Vagina (tissue), 2 donors: ENCODE measurements around the gene HES1. TPM values are rescaled to one million over a fixed set of nuclear protein-coding genes. Genes with fewer than 3 reads are reported as not detected.

ENCODE experiments used
- DNase-seq, 2 donors: peaks; one replicate each; pipeline ENCODE4 v3.0.0-alpha.2; 2017; ENCODE audit errors: extremely low spot score in 2 of 2
- H3K27ac ChIP-seq: fragments of 200-600 bp; sonication (generic); one replicate; pipeline ENCODE4 v1.5.1; 2019
- H3K27me3 ChIP-seq: fragments of 200-600 bp; sonication (generic); one replicate; pipeline ENCODE4 v1.5.1; 2019
- H3K36me3 ChIP-seq, 2 donors: fragments of 200-600 bp; sonication (generic); one replicate each; pipeline ENCODE4 v1.5.1; 2017 to 2019
- H3K4me1 ChIP-seq: fragments of 200-600 bp; sonication (generic); one replicate; pipeline ENCODE4 v1.5.1; 2019
- H3K4me3 ChIP-seq, 2 donors: fragments of 200-600 bp; sonication (generic); 1 replicate in 1 of 2; 2 replicates in 1 of 2; pipeline ENCODE4 v1.5.1; 2016 to 2019
- H3K9me3 ChIP-seq: fragments of 200-600 bp; sonication (generic); one replicate; pipeline ENCODE4 v1.5.1; 2019
- CTCF ChIP-seq, 3 experiments: fragments of 450-650 bp in 2 of 3; fragments of 200-600 bp in 1 of 3; sonication (generic) in 1 of 3; IDR thresholded peaks; one replicate each; pipeline ENCODE4 v1.5.1; 2017 to 2019; ENCODE audit warnings: antibody characterized with exemption in 3 of 3, mild to moderate bottlenecking in 2 of 3, moderate library complexity in 2 of 3
- POLR2A ChIP-seq, 2 donors: fragments of 450-650 bp; IDR thresholded peaks; one replicate each; pipeline ENCODE4 v1.6.1; 2017; ENCODE audit warnings: antibody characterized with exemption in 2 of 2, mild to moderate bottlenecking in 2 of 2, moderate library complexity in 2 of 2
- POLR2AphosphoS5 ChIP-seq, 2 donors: sonication (generic); formaldehyde crosslinking; IDR thresholded peaks; one replicate each; pipeline ENCODE4 v1.9.0; 2017; ENCODE audit warnings: antibody characterized with exemption in 2 of 2, mild to moderate bottlenecking in 2 of 2, low read depth in 1 of 2; ENCODE audit not compliant: insufficient read depth in 1 of 2
- intact Hi-C: fragments of 100-400 bp; cut with DNase I; formaldehyde crosslinking; loops from one replicate; pipeline ENCODE4 v1.15.1; 2023
- total RNA-seq: library from RNA; depleted of rRNA; stranded (reverse); fragments of >200 nt; gene quantifications from one replicate; pipeline ENCODE4 v1.2.3, GENCODE V29; 2016

HES1 gene
- total RNA-seq, 1 donor from 2014 or later: 191 TPM

- TF ChIP-seq POLR2AphosphoS5 (IDR thresholded peaks at IDR 0.05; ENCODE audit: insufficient read depth in 1 of 2, low read depth in 1 of 2): peak in 1 of 2 donors; percentile 74
- TF ChIP-seq CTCF (IDR thresholded peaks at IDR 0.05): no peak
- intact Hi-C loops: loop anchor here (2.0 kb wide), 1 partner anchor 127 kb away; no protein-coding TSS in a partner anchor
- H3K4me3 ChIP-seq: peak overlapping the region; percentile 37 to 42
- DNase-seq: peak in 1 of 2 donors; percentile 93
- peak overlapping the region; percentile 86 for H3K27ac ChIP-seq
- H3K36me3 ChIP-seq: no peaks in the 10 kb centered on the region
- peaks cover 51% of the 10 kb centered on the region for H3K4me1 ChIP-seq
- no peaks in the 10 kb centered on the region for H3K27me3 ChIP-seq
- H3K9me3 ChIP-seq: no peaks in the 10 kb centered on the region
Measured at GRCh38 chr3:194141415-194142155, 5.6 kb downstream of the HES1 start.

GRCh38 chr3:194142156-194142910 is 6.4 kb downstream of the HES1 start:
- DNase-seq: no peak
- Histone ChIP-seq H3K27ac (peak overlapping the region; percentile 86), H3K27me3 (no peaks in the 10 kb centered on the region), H3K36me3 (no peaks in the 10 kb centered on the region), H3K4me1 (peaks cover 51% of the 10 kb centered on the region), H3K9me3 (no peaks in the 10 kb centered on the region), H3K4me3 (peak overlapping the region in 1 of 2 donors; percentile 37)
- TF ChIP-seq CTCF (IDR thresholded peaks at IDR 0.05) (no peak), POLR2AphosphoS5 (IDR thresholded peaks at IDR 0.05; ENCODE audit: insufficient read depth in 1 of 2, low read depth in 1 of 2) (peak in 1 of 2 donors; percentile 45), POLR2A (IDR thresholded peaks at IDR 0.05) (no peak)
- intact Hi-C loops: no loop called here

- TF ChIP-seq POLR2AphosphoS5 (IDR thresholded peaks at IDR 0.05; ENCODE audit: insufficient read depth in 1 of 2, low read depth in 1 of 2) (no peak), POLR2A (IDR thresholded peaks at IDR 0.05) (no peak), CTCF (IDR thresholded peaks at IDR 0.05) (no peak)
- Histone ChIP-seq H3K4me3 (no peak overlapping the region), H3K4me1 (peaks cover 22% of the 10 kb centered on the region), H3K36me3 (no peaks in the 10 kb centered on the region), H3K27me3 (no peaks in the 10 kb centered on the region), H3K27ac (no peak overlapping the region), H3K9me3 (no peaks in the 10 kb centered on the region)
- no peak for DNase-seq
- intact Hi-C loops: no loop called here
Measured at GRCh38 chr3:194145702-194146101, 9.8 kb downstream of the HES1 start.

GRCh38 chr3:194147679-194148078 is 11.7 kb downstream of the HES1 start:
- H3K27ac ChIP-seq: no peak overlapping the region
- DNase-seq: no peak
- intact Hi-C loops: no loop called here
- H3K27me3 ChIP-seq: no peaks in the 10 kb centered on the region
- H3K4me1 ChIP-seq: peaks cover 9% of the 10 kb centered on the region
- no peaks in the 10 kb centered on the region for H3K36me3 ChIP-seq
- no peaks in the 10 kb centered on the region for H3K9me3 ChIP-seq
- H3K4me3 ChIP-seq: no peak overlapping the region
- TF ChIP-seq POLR2AphosphoS5 (IDR thresholded peaks at IDR 0.05; ENCODE audit: insufficient read depth in 1 of 2, low read depth in 1 of 2) (no peak), POLR2A (IDR thresholded peaks at IDR 0.05) (no peak), CTCF (IDR thresholded peaks at IDR 0.05) (no peak)

- intact Hi-C loops: no loop called here
- Histone ChIP-seq H3K36me3 (no peaks in the 10 kb centered on the region), H3K27ac (no peak overlapping the region), H3K4me3 (no peak overlapping the region), H3K27me3 (no peaks in the 10 kb centered on the region), H3K4me1 (peaks cover 2% of the 10 kb centered on the region), H3K9me3 (no peaks in the 10 kb centered on the region)
- no peak for TF ChIP-seq POLR2AphosphoS5 (IDR thresholded peaks at IDR 0.05; ENCODE audit: insufficient read depth in 1 of 2, low read depth in 1 of 2)
- no peak for TF ChIP-seq CTCF (IDR thresholded peaks at IDR 0.05)
- TF ChIP-seq POLR2A (IDR thresholded peaks at IDR 0.05): no peak
- no peak for DNase-seq
Measured at GRCh38 chr3:194148383-194148782, 12.4 kb downstream of the HES1 start.
